Stimulated activated CD8-positive, alpha-beta memory T cell treated with anti-CD3 and anti-CD28 coated beads, Interleukin-15, amount 100 ng/mL, for 48 hours (primary cell): Measurements from ENCODE around the gene CEP89.
"Not testable (repeated sequence)": the region's sequence is repeated elsewhere in the genome, so short reads cannot be mapped to it uniquely, and the experiment has no call there.

Experiments
- DNase-seq, 2 donors: peaks; one replicate each; pipeline ENCODE4 v3.0.0-alpha.2; 2020; ENCODE audit warnings: low read depth in 2 of 2

The CEP89 gene

GRCh38 chr19:32869966-32870573, 101.7 kb downstream of the CEP89 start:
- no peak for DNase-seq

GRCh38 chr19:32869369-32869965, 102.3 kb downstream of the CEP89 start, which contains the start of gene SLC7A9:
Gene SLC7A9, minus strand, starts transcription at chr19:32869767. Its CDS starts 1,233 bp downstream, at chr19:32868534.
- DNase-seq = no peak

GRCh38 chr19:32868206-32868950, 103.4 kb downstream of the CEP89 start:
- DNase-seq = no peak

- not testable (repeated sequence) for DNase-seq
Observed at GRCh38 chr19:32867436-32867835, 104.3 kb downstream of the CEP89 start.

GRCh38 chr19:32866564-32867265, 105.0 kb downstream of the CEP89 start:
- DNase-seq = no peak

GRCh38 chr19:32866061-32866460, 105.7 kb downstream of the CEP89 start:
- no peak for DNase-seq

- DNase-seq = no peak
Observed at GRCh38 chr19:32865326-32865725, 106.4 kb downstream of the CEP89 start.

GRCh38 chr19:32864318-32865007, 107.3 kb downstream of the CEP89 start:
- DNase-seq = no peak

- DNase-seq = no peak
Observed at GRCh38 chr19:32863841-32864240, 107.9 kb downstream of the CEP89 start.

GRCh38 chr19:32863301-32863700, 108.5 kb downstream of the CEP89 start:
- DNase-seq = no peak

GRCh38 chr19:32862741-32863140, 109.0 kb downstream of the CEP89 start:
- no peak for DNase-seq

- no peak for DNase-seq
Observed at GRCh38 chr19:32862173-32862572, 109.6 kb downstream of the CEP89 start.

GRCh38 chr19:32861596-32861995, 110.2 kb downstream of the CEP89 start:
- no peak for DNase-seq

GRCh38 chr19:32859591-32859990, 112.2 kb downstream of the CEP89 start:
- DNase-seq = no peak

GRCh38 chr19:32858559-32858958, 113.2 kb downstream of the CEP89 start:
- DNase-seq = no peak

GRCh38 chr19:32858155-32858554, 113.6 kb downstream of the CEP89 start:
- no peak for DNase-seq

- DNase-seq = no peak
Observed at GRCh38 chr19:32857584-32857983, 114.2 kb downstream of the CEP89 start.

- DNase-seq = not testable (repeated sequence)
Observed at GRCh38 chr19:32856818-32857217, 114.9 kb downstream of the CEP89 start.

GRCh38 chr19:32852216-32852615, 119.5 kb downstream of the CEP89 start:
- no peak for DNase-seq

GRCh38 chr19:32848035-32848434, 123.7 kb downstream of the CEP89 start:
- not testable (repeated sequence) for DNase-seq

- DNase-seq = no peak
Observed at GRCh38 chr19:32843716-32844245, 128.0 kb downstream of the CEP89 start.
